Mesothelial cell of epicardium (in vitro differentiated cells): ENCODE data around the gene YEATS2. TPM values are rescaled to one million over a fixed set of nuclear protein-coding genes. Genes with fewer than 3 reads are reported as not detected.
A peak's percentile ranks its signal among the peaks of the same experiment; 100 is the strongest.

Experiments used
- DNase-seq, 2 experiments: peaks; one replicate each; pipeline ENCODE4 v3.0.0; 2021; ENCODE audit warnings: low spot score in 2 of 2; ENCODE audit not compliant: unreplicated experiment in 2 of 2
- H3K27ac Mint-ChIP-seq: 2 replicates; pipeline ENCODE4 v1.8.0; 2021; ENCODE audit warnings: mixed read lengths
- H3K27me3 Mint-ChIP-seq: 2 replicates; pipeline ENCODE4 v1.8.0; 2021; ENCODE audit warnings: low read depth, mixed read lengths
- H3K36me3 Mint-ChIP-seq: 2 replicates; pipeline ENCODE4 v1.8.0; 2021; ENCODE audit warnings: mixed read lengths
- H3K4me1 Mint-ChIP-seq: 2 replicates; pipeline ENCODE4 v1.8.0; 2021; ENCODE audit warnings: mixed read lengths
- H3K4me3 Mint-ChIP-seq: 2 replicates; pipeline ENCODE4 v1.8.0; 2021; ENCODE audit warnings: mild to moderate bottlenecking, moderate library complexity, mixed read lengths
- H3K9me3 Mint-ChIP-seq: 2 replicates; pipeline ENCODE4 v1.8.0; 2021; ENCODE audit warnings: mixed read lengths
- CTCF ChIP-seq: fragments of 200-600 bp; sonication (generic); IDR thresholded peaks from one replicate; pipeline ENCODE4 v1.5.0; 2021; ENCODE audit warnings: antibody characterized with exemption; ENCODE audit not compliant: unreplicated experiment
- total RNA-seq: library from RNA; stranded (reverse); gene quantifications from 3 replicates; pipeline ENCODE4 v1.2.1, GENCODE V29; 2021

The YEATS2 gene
- total RNA-seq, 1 donor from 2014 or later: 72.7 TPM

GRCh38 chr3:183826448-183827250 lies 129.1 kb downstream of the YEATS2 start:
- Mint-ChIP-seq H3K27me3 (peaks cover 8% of the 10 kb centered on the region), H3K4me1 (peaks cover 18% of the 10 kb centered on the region), H3K9me3 (no peaks in the 10 kb centered on the region), H3K27ac (peak overlapping the region; percentile 40), H3K4me3 (peak overlapping the region; percentile 67), H3K36me3 (peaks cover 15% of the 10 kb centered on the region)
- TF ChIP-seq CTCF: no peak
- DNase-seq: no peak

GRCh38 chr3:183827809-183828537 lies 130.4 kb downstream of the YEATS2 start:
- peak overlapping the region; percentile 50 for H3K27ac Mint-ChIP-seq
- peaks cover 24% of the 10 kb centered on the region for H3K36me3 Mint-ChIP-seq
- no peak overlapping the region for H3K4me3 Mint-ChIP-seq
- no peak for TF ChIP-seq CTCF
- no peaks in the 10 kb centered on the region for H3K9me3 Mint-ChIP-seq
- H3K4me1 Mint-ChIP-seq: peaks cover 16% of the 10 kb centered on the region
- H3K27me3 Mint-ChIP-seq: peaks cover 6% of the 10 kb centered on the region
- no peak for DNase-seq

GRCh38 chr3:183828538-183828870 lies 130.9 kb downstream of the YEATS2 start:
- H3K9me3 Mint-ChIP-seq: no peaks in the 10 kb centered on the region
- H3K36me3 Mint-ChIP-seq: peaks cover 28% of the 10 kb centered on the region
- H3K4me1 Mint-ChIP-seq: peaks cover 16% of the 10 kb centered on the region
- no peak overlapping the region for H3K27ac Mint-ChIP-seq
- no peak for DNase-seq
- no peak overlapping the region for H3K4me3 Mint-ChIP-seq
- TF ChIP-seq CTCF: no peak
- peaks cover 6% of the 10 kb centered on the region for H3K27me3 Mint-ChIP-seq

- Mint-ChIP-seq H3K36me3 (peaks cover 36% of the 10 kb centered on the region), H3K4me3 (no peak overlapping the region), H3K27ac (no peak overlapping the region), H3K9me3 (no peaks in the 10 kb centered on the region), H3K4me1 (peaks cover 7% of the 10 kb centered on the region), H3K27me3 (no peaks in the 10 kb centered on the region)
- no peak for TF ChIP-seq CTCF
- DNase-seq: no peak
These were observed 131.9 kb downstream of the YEATS2 start for GRCh38 chr3:183829466-183829865.

- DNase-seq: no peak
- H3K4me1 Mint-ChIP-seq: peaks cover 6% of the 10 kb centered on the region
- no peak for TF ChIP-seq CTCF
- no peak overlapping the region for H3K4me3 Mint-ChIP-seq
- H3K36me3 Mint-ChIP-seq: peaks cover 36% of the 10 kb centered on the region
- H3K27ac Mint-ChIP-seq: no peak overlapping the region
- H3K27me3 Mint-ChIP-seq: no peaks in the 10 kb centered on the region
- H3K9me3 Mint-ChIP-seq: no peaks in the 10 kb centered on the region
These were observed 132.6 kb downstream of the YEATS2 start for GRCh38 chr3:183830187-183830586.
